DOHH2 (cell line): ENCODE data around the gene PCYT2.

Experiments
- H3F3A ChIP-seq: fragments of 200-600 bp; sonication (generic), shearing (Covaris generic); 2 replicates; pipeline ENCODE4 v1.6.0; 2016; ENCODE audit warnings: antibody characterized with exemption, mild to moderate bottlenecking; ENCODE audit not compliant: control insufficient read depth, insufficient read depth
- H3K27ac ChIP-seq: fragments of 200-600 bp; sonication (generic); 2 replicates; pipeline ENCODE4 v1.5.1; 2014; ENCODE audit warnings: low read depth, mild to moderate bottlenecking, low read length, moderate library complexity
- H3K27me3 ChIP-seq: fragments of 200-600 bp; sonication (generic); 2 replicates; pipeline ENCODE4 v1.6.1; 2014; ENCODE audit warnings: mild to moderate bottlenecking, low read length, mixed read lengths; ENCODE audit not compliant: control insufficient read depth
- H3K36me3 ChIP-seq: fragments of 200-600 bp; sonication (generic); 2 replicates; pipeline ENCODE4 v1.6.1; 2014; ENCODE audit warnings: mild to moderate bottlenecking, low read length, moderate library complexity, mixed read lengths; ENCODE audit not compliant: control insufficient read depth
- H3K4me1 ChIP-seq: fragments of 200-600 bp; sonication (generic); 2 replicates; pipeline ENCODE4 v1.6.1; 2014; ENCODE audit warnings: mild to moderate bottlenecking, low read length, mixed read lengths; ENCODE audit not compliant: control insufficient read depth
- H3K4me2 ChIP-seq: fragments of 200-600 bp; sonication (generic); 2 replicates; pipeline ENCODE4 v1.6.0; 2014; ENCODE audit warnings: mild to moderate bottlenecking, low read length, moderate library complexity
- H3K4me3 ChIP-seq: fragments of 200-600 bp; sonication (generic); 2 replicates; pipeline ENCODE4 v1.5.1; 2014; ENCODE audit warnings: mild to moderate bottlenecking, low read length, mixed read lengths
- H3K79me2 ChIP-seq: fragments of 200-600 bp; sonication (generic); 2 replicates; pipeline ENCODE4 v1.6.1; 2014; ENCODE audit warnings: mild to moderate bottlenecking, low read length, mixed read lengths; ENCODE audit not compliant: control insufficient read depth
- H3K9me2 ChIP-seq: fragments of 200-600 bp; sonication (generic); replicated peaks from 2 replicates; pipeline ENCODE4 v1.6.1; 2014; ENCODE audit warnings: mild to moderate bottlenecking, low read length, mixed read lengths; ENCODE audit not compliant: control insufficient read depth
- H3K9me3 ChIP-seq: fragments of 200-600 bp; sonication (generic); 2 replicates; pipeline ENCODE4 v1.6.1; 2014; ENCODE audit warnings: antibody characterized with exemption, low read length, mixed read lengths; ENCODE audit not compliant: control insufficient read depth, insufficient read depth
- H4K20me1 ChIP-seq: fragments of 200-600 bp; sonication (generic); 2 replicates; pipeline ENCODE4 v1.6.0; 2014; ENCODE audit warnings: low read depth, mild to moderate bottlenecking, antibody characterized with exemption, low read length, moderate library complexity; ENCODE audit not compliant: control insufficient read depth, insufficient read depth
- CTCF ChIP-seq: fragments of 200-600 bp; sonication (generic); IDR thresholded peaks from one replicate; pipeline ENCODE4 v1.5.1; 2014; ENCODE audit warnings: antibody characterized with exemption, mild to moderate bottlenecking, low read depth, low read length; ENCODE audit not compliant: poor library complexity, severe bottlenecking
- EZH2phosphoT487 ChIP-seq: fragments of 200-600 bp; sonication (generic); IDR thresholded peaks from 2 replicates; pipeline ENCODE4 v1.6.1; 2017; ENCODE audit warnings: borderline replicate concordance, mild to moderate bottlenecking, antibody characterized with exemption, low read length, moderate library complexity, mixed read lengths

PCYT2 gene

GRCh38 chr17:81863833-81864768, 47.1 kb downstream of the PCYT2 start:
- Histone ChIP-seq H3K79me2 (peaks cover 66% of the 10 kb centered on the region), H3K4me1 (peaks cover 55% of the 10 kb centered on the region), H3K9me3 (no peaks in the 10 kb centered on the region), H3K27me3 (no peaks in the 10 kb centered on the region), H3K9me2 (no peaks in the 10 kb centered on the region), H3K4me3 (no peak overlapping the region), H3K4me2 (no peak overlapping the region; the same call in 1 of the 2 replicates), H3F3A (peaks cover 28% of the 10 kb centered on the region), H3K36me3 (peaks cover 78% of the 10 kb centered on the region), H3K27ac (no peak overlapping the region), H4K20me1 (peaks cover 12% of the 10 kb centered on the region)
- TF ChIP-seq EZH2phosphoT487 = no peak

GRCh38 chr17:81863123-81863675, 48.0 kb downstream of the PCYT2 start:
- Histone ChIP-seq H3K36me3 (peaks cover 78% of the 10 kb centered on the region), H3K79me2 (peaks cover 66% of the 10 kb centered on the region), H3K27me3 (no peaks in the 10 kb centered on the region), H3F3A (peaks cover 23% of the 10 kb centered on the region), H3K4me1 (peaks cover 56% of the 10 kb centered on the region), H4K20me1 (peaks cover 19% of the 10 kb centered on the region), H3K9me2 (no peaks in the 10 kb centered on the region), H3K27ac (no peak overlapping the region), H3K4me3 (peak overlapping the region; percentile 4; the same call in 1 of the 2 replicates), H3K4me2 (peak overlapping the region; percentile 78; the same call in 1 of the 2 replicates), H3K9me3 (no peaks in the 10 kb centered on the region)
- TF ChIP-seq EZH2phosphoT487 = no peak
- no peak for TF ChIP-seq CTCF

GRCh38 chr17:81860756-81861568, 50.2 kb downstream of the PCYT2 start:
- Histone ChIP-seq H3K4me2 (peak overlapping the region; percentile 78), H3K4me3 (peak overlapping the region; percentile 87), H3K9me3 (no peaks in the 10 kb centered on the region), H3K36me3 (peaks cover 77% of the 10 kb centered on the region), H3K4me1 (peaks cover 36% of the 10 kb centered on the region), H3K27me3 (no peaks in the 10 kb centered on the region), H3K27ac (peak overlapping the region; percentile 55), H3F3A (peaks cover 3% of the 10 kb centered on the region; the same call in 1 of the 2 replicates), H3K9me2 (no peaks in the 10 kb centered on the region), H3K79me2 (peaks cover 85% of the 10 kb centered on the region), H4K20me1 (peaks cover 24% of the 10 kb centered on the region)
- no peak for TF ChIP-seq CTCF
- TF ChIP-seq EZH2phosphoT487 = no peak; the same call in 1 of the 2 replicates
